K562 (cell line): ENCODE data around the gene CKLF. TPM values are rescaled to one million over a fixed set of nuclear protein-coding genes. Genes with fewer than 3 reads are reported as not detected.
"Not testable (repeated sequence)": the region's sequence is repeated elsewhere in the genome, so short reads cannot be mapped to it uniquely, and the experiment has no call there.

Experiments used
- ATAC-seq: fragments of 200-7000 bp; cut with Tn5 transposase; 3 replicates; pipeline ENCODE4 v1.9.1; 2020; ENCODE audit warnings: moderate library complexity
- BruUV-seq: library from RNA; stranded (reverse); fragments of 400-500 nt; replicated peaks from 2 replicates; lab custom pipeline; 2021; lab: Mats Ljungman, UMichigan
- CTCF ChIA-PET: fragments of 300-600 bp; formaldehyde crosslinking; extraction: SDS; loops from one replicate; lab custom pipeline; 2021; ENCODE audit warnings: low intra/inter-chr PET ratio; lab: Yijun Ruan, JAX
- POLR2A ChIA-PET: fragments of 300-600, 350-650 bp; sonication (Branson Sonifier 250); formaldehyde crosslinking; extraction: SDS; loops from one replicate; lab custom pipeline; 2021; ENCODE audit warnings: antibody characterized with exemption, inconsistent platforms; lab: Yijun Ruan, JAX
- DNase-seq, 4 experiments: peaks; one replicate each; pipeline versions ENCODE4 v3.0.0 to v3.0.0-alpha.2; 2011 to 2018; ENCODE audit warnings: low spot score in 3 of 4, mixed read lengths in 3 of 4; ENCODE audit errors: extremely low read depth in 1 of 4
- FAIRE-seq: peaks from 2 replicates; lab custom pipeline; 2011; peaks lifted over from hg19 to GRCh38; lab: Jason Lieb, UNC
- H2AFZ ChIP-seq: 2 replicates; pipeline ENCODE4 v1.6.0; 2011; ENCODE audit warnings: low read depth, low read length, control low read depth, inconsistent platforms
- H3K27ac ChIP-seq: fragments of 200-600 bp; 3 replicates; pipeline ENCODE4 v1.8.0; 2011; ENCODE audit warnings: low read depth, mild to moderate bottlenecking, control low read depth, inconsistent platforms, low read length, moderate library complexity, mixed read lengths; ENCODE audit errors: extremely low read depth
- H3K27me3 ChIP-seq, 2 experiments: fragments of 300-600 bp in 1 of 2; 2 replicates in 1 of 2; 3 replicates in 1 of 2; pipeline versions ENCODE4 v1.6.0 to v1.8.0; 2011; ENCODE audit warnings: inconsistent platforms in 2 of 2, low read length in 2 of 2, mild to moderate bottlenecking in 1 of 2, mixed read lengths in 1 of 2, moderate library complexity in 1 of 2; ENCODE audit not compliant: control insufficient read depth in 2 of 2, insufficient read depth in 2 of 2
- H3K36me3 ChIP-seq: fragments of 300-600 bp; 3 replicates; pipeline ENCODE4 v1.8.0; 2011; ENCODE audit warnings: mild to moderate bottlenecking, low read length, inconsistent platforms; ENCODE audit not compliant: control insufficient read depth, insufficient read depth
- H3K4me1 ChIP-seq, 2 experiments: fragments of 200-600 bp in 1 of 2; replicated peaks in 1 of 2; 2 replicates in 1 of 2; 3 replicates in 1 of 2; pipeline versions ENCODE4 v1.5.1 to v1.8.0; 2011; ENCODE audit warnings: inconsistent platforms in 2 of 2, low read length in 2 of 2, mild to moderate bottlenecking in 1 of 2, mixed read lengths in 1 of 2, moderate library complexity in 1 of 2; ENCODE audit not compliant: control insufficient read depth in 2 of 2, insufficient read depth in 2 of 2
- H3K4me2 ChIP-seq: 2 replicates; pipeline ENCODE4 v1.6.1; 2011; ENCODE audit warnings: low read length, control low read depth, inconsistent platforms, mixed read lengths; ENCODE audit not compliant: insufficient read depth
- H3K4me3 ChIP-seq: fragments of 200-600 bp; sonication (generic), shearing (Covaris generic); 2 replicates; pipeline ENCODE4 v1.5.1; 2016; ENCODE audit warnings: control low read depth, inconsistent platforms
- H3K79me2 ChIP-seq: fragments of 200-600 bp; 3 replicates; pipeline ENCODE4 v1.8.0; 2011; ENCODE audit warnings: low read length, inconsistent platforms; ENCODE audit not compliant: control insufficient read depth, insufficient read depth
- H3K9ac ChIP-seq, 2 experiments: 2 replicates each; pipeline versions ENCODE4 v1.6.0 to v1.6.1; 2011; ENCODE audit warnings: low read depth in 2 of 2, low read length in 2 of 2, control low read depth in 1 of 2, inconsistent platforms in 1 of 2, mild to moderate bottlenecking in 1 of 2, mixed read lengths in 1 of 2; ENCODE audit not compliant: insufficient read depth in 1 of 2
- H3K9me1 ChIP-seq: one replicate; pipeline ENCODE4 v1.6.0; 2011; ENCODE audit warnings: inconsistent platforms, mild to moderate bottlenecking, low read length, moderate library complexity; ENCODE audit not compliant: control insufficient read depth, insufficient read depth
- H3K9me3 ChIP-seq: replicated peaks from 2 replicates; pipeline ENCODE4 v1.5.1; 2011; ENCODE audit warnings: low read depth, low read length, inconsistent platforms; ENCODE audit not compliant: control insufficient read depth, insufficient read depth
- H4K20me1 ChIP-seq: replicated peaks from 2 replicates; pipeline ENCODE4 v1.6.1; 2011; ENCODE audit warnings: low read length, inconsistent platforms, mixed read lengths; ENCODE audit not compliant: control insufficient read depth, insufficient read depth
- MEIS2 ChIP-seq: fragments of 450-650 bp; IDR thresholded peaks from 2 replicates; pipeline ENCODE4 v1.6.1; 2014; ENCODE audit warnings: mild to moderate bottlenecking; ENCODE audit not compliant: partially characterized antibody
- PCBP2 ChIP-seq: fragments of 200-400 bp; formaldehyde crosslinking; IDR thresholded peaks from 2 replicates; pipeline ENCODE4 v1.6.1; 2018; ENCODE audit warnings: low read length, low read depth, mild to moderate bottlenecking, moderate library complexity; ENCODE audit not compliant: poor library complexity, severe bottlenecking
- ZC3H8 ChIP-seq: fragments of 450-650 bp; IDR thresholded peaks from 2 replicates; pipeline ENCODE4 v1.6.1; 2017
- ZNF316 ChIP-seq: fragments of 450-650 bp; IDR thresholded peaks from 2 replicates; pipeline ENCODE4 v1.6.1; 2016
- ZNF830 ChIP-seq: fragments of 250-450 bp; sonication (Bioruptor Pico); IDR thresholded peaks from 2 replicates; pipeline ENCODE4 v1.5.0; 2021; ENCODE audit warnings: mild to moderate bottlenecking
- WGBS: fragments of 100-300 bp; shearing (Covaris generic); methylation state at CpG from one replicate; pipeline ENCODE4 v1.1.6; 2016; ENCODE audit warnings: low coverage, mixed read lengths; ENCODE audit not compliant: insufficient coverage; ENCODE audit errors: missing lambda C conversion rate; 5-methylcytosine and 5-hydroxymethylcytosine counted together
- in situ Hi-C: fragments of 300-500 bp; cut with MboI; formaldehyde crosslinking; loops from 4 replicates; pipeline ENCODE4 v1.15.0; 2018; ENCODE audit warnings: inconsistent platforms, mixed read lengths
- intact Hi-C: fragments of 100-400 bp; cut with micrococcal nuclease; formaldehyde crosslinking; loops from 2 replicates; pipeline ENCODE4 v1.14.2; 2022
- polyA plus RNA-seq, 8 experiments: library from polyadenylated mRNA; depleted of rRNA in 4 of 8; stranded (reverse) in 5 of 8; unstranded in 3 of 8; fragments of >200 nt; fragmentation: Nextera tagmentation in 2 of 8; fragmentation: Illumina TruSeq in 1 of 8; extraction: Ambion mirVana in 2 of 8; extraction: Trizol in 1 of 8; gene quantifications; 2 replicates each; pipeline versions ENCODE4 v1.2.1 to v1.2.3, GENCODE V29; 2011 to 2014; ENCODE audit warnings: inconsistent platforms in 1 of 8, missing spikeins in 1 of 8
- total RNA-seq, 7 experiments: library from RNA; depleted of rRNA in 6 of 7; stranded (reverse); fragments of >200 nt in 6 of 7; fragmentation: Illumina TruSeq in 2 of 7; extraction: Trizol in 2 of 7; gene quantifications; 2 replicates each; pipeline versions ENCODE4 v1.2.1 to v1.2.3, GENCODE V29; 2011 to 2021; ENCODE audit warnings: low replicate concordance in 1 of 7
- TF ChIP-seq, protein P1 (sequence below): fragments of 250-450 bp; sonication (Bioruptor Pico); IDR thresholded peaks from 2 replicates; pipeline ENCODE4 v1.5.0; 2022; ENCODE audit warnings: mild to moderate bottlenecking
- TF ChIP-seq, protein P2 (sequence below): fragments of 450-650 bp; IDR thresholded peaks from 2 replicates; pipeline ENCODE4 v1.6.1; 2016

Gene CKLF
- total and polyA plus RNA-seq, 9 of the 15 experiments (the other 6 are each of a cell fraction or from before 2014, with no cell fraction given) = 84.8 to 322 (median 118) TPM

DNA sequence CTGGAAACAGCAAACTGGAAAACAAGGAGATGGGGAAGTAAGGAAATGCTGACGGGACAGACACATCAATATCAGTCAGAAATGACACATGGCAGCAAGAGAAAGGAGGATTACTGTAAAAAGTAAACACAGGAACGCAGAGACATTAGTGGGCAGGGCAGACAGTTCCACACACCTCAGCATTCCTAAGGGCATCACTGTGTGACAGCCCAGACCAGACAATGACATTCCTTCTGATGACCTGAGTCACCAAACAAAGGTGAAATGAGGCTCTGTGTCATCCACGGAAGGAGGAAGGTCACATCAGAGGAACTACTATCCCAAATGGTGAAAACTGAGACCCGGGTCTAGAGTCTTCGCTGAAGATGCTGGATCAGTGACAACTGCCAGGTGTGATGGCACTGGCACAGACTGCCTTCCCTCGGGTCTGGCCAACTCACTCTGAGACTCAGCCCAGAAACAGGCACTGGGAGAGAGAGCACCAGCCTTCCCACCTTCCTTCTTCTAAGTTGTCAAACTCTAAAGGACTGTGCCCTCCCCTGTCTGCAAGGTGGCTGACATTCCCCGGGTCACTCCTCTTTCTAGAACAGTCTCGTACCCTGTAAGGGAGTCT, 39.2 kb upstream of the CKLF start:
- ChIA-PET POLR2A (no interaction called here), CTCF (no interaction called here)
- H3K4me2 ChIP-seq = no peak overlapping the region
- intact Hi-C loops = no loop called here
- TF ChIP-seq ZC3H8 (no peak), PCBP2 (no peak), ZNF830 (CRISPR knock-in tag) (no peak), MEIS2 (peak; percentile 14), ZNF316 (peak; percentile 39; the same call in 1 of the 2 replicates)
- TF ChIP-seq, protein P1, sequence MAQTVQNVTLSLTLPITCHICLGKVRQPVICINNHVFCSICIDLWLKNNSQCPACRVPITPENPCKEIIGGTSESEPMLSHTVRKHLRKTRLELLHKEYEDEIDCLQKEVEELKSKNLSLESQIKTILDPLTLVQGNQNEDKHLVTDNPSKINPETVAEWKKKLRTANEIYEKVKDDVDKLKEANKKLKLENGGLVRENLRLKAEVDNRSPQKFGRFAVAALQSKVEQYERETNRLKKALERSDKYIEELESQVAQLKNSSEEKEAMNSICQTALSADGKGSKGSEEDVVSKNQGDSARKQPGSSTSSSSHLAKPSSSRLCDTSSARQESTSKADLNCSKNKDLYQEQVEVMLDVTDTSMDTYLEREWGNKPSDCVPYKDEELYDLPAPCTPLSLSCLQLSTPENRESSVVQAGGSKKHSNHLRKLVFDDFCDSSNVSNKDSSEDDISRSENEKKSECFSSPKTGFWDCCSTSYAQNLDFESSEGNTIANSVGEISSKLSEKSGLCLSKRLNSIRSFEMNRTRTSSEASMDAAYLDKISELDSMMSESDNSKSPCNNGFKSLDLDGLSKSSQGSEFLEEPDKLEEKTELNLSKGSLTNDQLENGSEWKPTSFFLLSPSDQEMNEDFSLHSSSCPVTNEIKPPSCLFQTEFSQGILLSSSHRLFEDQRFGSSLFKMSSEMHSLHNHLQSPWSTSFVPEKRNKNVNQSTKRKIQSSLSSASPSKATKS (CRISPR knock-in tag) = no peak
- TF ChIP-seq, protein P2, sequence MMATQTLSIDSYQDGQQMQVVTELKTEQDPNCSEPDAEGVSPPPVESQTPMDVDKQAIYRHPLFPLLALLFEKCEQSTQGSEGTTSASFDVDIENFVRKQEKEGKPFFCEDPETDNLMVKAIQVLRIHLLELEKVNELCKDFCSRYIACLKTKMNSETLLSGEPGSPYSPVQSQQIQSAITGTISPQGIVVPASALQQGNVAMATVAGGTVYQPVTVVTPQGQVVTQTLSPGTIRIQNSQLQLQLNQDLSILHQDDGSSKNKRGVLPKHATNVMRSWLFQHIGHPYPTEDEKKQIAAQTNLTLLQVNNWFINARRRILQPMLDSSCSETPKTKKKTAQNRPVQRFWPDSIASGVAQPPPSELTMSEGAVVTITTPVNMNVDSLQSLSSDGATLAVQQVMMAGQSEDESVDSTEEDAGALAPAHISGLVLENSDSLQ = peak; percentile 25; the same call in 1 of the 2 replicates
- no peaks in the 10 kb centered on the region for H3K9me3 ChIP-seq
- H3K36me3 ChIP-seq = no peaks in the 10 kb centered on the region; the same call in 2 of the 3 replicates
- ATAC-seq = no peak
- H3K4me1 ChIP-seq = peaks cover 29 to 36% of the 10 kb centered on the region in 2 experiments
- in situ Hi-C loops = no loop called here
- no peaks in the 10 kb centered on the region for H4K20me1 ChIP-seq
- 46% methylated on average over 8 of the region's 8 CpGs for WGBS
- H3K9ac ChIP-seq = peak overlapping the region in 1 of 2 experiments; percentile 40; a peak in 1 of 4 replicates
- H2AFZ ChIP-seq = no peak overlapping the region
- BruUV-seq = no TSS peak
- H3K27ac ChIP-seq = no peak overlapping the region
- H3K4me3 ChIP-seq = no peak overlapping the region
- no peaks in the 10 kb centered on the region for H3K79me2 ChIP-seq
- H3K9me1 ChIP-seq = no peaks in the 10 kb centered on the region
- no peak for DNase-seq
- H3K27me3 ChIP-seq = no peaks in the 10 kb centered on the region
- no peak for FAIRE-seq

DNA sequence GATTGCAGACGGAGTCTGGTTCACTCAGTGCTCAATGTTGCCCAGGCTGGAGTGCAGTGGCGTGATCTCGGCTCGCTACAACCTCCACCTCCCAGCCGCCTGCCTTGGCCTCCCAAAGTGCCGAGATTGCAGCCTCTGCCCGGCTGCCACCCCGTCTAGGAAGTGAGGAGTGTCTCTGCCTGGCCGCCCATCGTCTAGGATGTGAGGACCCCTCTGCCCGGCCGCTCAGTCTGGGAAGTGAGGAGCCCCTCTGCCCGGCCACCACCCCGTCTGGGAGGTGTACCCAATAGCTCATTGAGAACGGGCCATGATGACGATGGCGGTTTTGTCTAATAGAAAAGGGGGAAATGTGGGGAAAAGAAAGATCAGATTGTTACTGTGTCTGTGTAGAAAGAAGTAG, 38.0 kb upstream of the CKLF start:
- H3K79me2 ChIP-seq, BruUV-seq, H3K9ac ChIP-seq, CTCF ChIA-PET, intact Hi-C loops, DNase-seq, POLR2A ChIA-PET, FAIRE-seq, H3K9me1 ChIP-seq, H2AFZ ChIP-seq, H3K27ac ChIP-seq, in situ Hi-C loops, H3K4me3 ChIP-seq, H4K20me1 ChIP-seq, ATAC-seq, H3K36me3 ChIP-seq, H3K4me2 ChIP-seq, H3K9me3 ChIP-seq, H3K27me3 ChIP-seq: not testable (repeated sequence)
- 90% methylated on average over 5 of the region's 17 CpGs for WGBS
- H3K4me1 ChIP-seq = peaks cover 29 to 38% of the 10 kb centered on the region in 2 experiments
